Keratinocyte (primary cell): ENCODE results near the gene TGM5. TPM values are rescaled to one million over a fixed set of nuclear protein-coding genes. Genes with fewer than 3 reads are reported as not detected.

Experiments used
- DNase-seq: peaks from one replicate; pipeline ENCODE4 v3.0.0-alpha.2; 2011; ENCODE audit warnings: low read depth, missing footprints, low spot score
- FAIRE-seq: peaks from 2 replicates; lab custom pipeline; 2011; peaks lifted over from hg19 to GRCh38; lab: Jason Lieb, UNC
- H2AFZ ChIP-seq: 2 replicates; pipeline ENCODE4 v1.6.0; 2012; ENCODE audit warnings: low read length, control low read depth, inconsistent platforms; ENCODE audit not compliant: control insufficient read depth
- H3K27ac ChIP-seq: 2 replicates; pipeline ENCODE4 v1.5.1; 2011; ENCODE audit warnings: low read length; ENCODE audit not compliant: control insufficient read depth, insufficient read depth
- H3K27me3 ChIP-seq: 3 replicates; pipeline ENCODE4 v1.6.0; 2011; ENCODE audit warnings: low read length; ENCODE audit not compliant: control insufficient read depth, insufficient read depth; ENCODE audit errors: extremely low read depth
- H3K36me3 ChIP-seq, 2 experiments: 2 replicates in 1 of 2; 3 replicates in 1 of 2; pipeline ENCODE4 v1.5.1; 2011; ENCODE audit warnings: low read length in 2 of 2, mild to moderate bottlenecking in 1 of 2; ENCODE audit not compliant: control insufficient read depth in 2 of 2, insufficient read depth in 2 of 2; ENCODE audit errors: extremely low read depth in 1 of 2
- H3K4me1 ChIP-seq: 3 replicates; pipeline ENCODE4 v1.5.1; 2011; ENCODE audit warnings: low read length; ENCODE audit not compliant: control insufficient read depth, insufficient read depth; ENCODE audit errors: extremely low read depth
- H3K4me2 ChIP-seq: 3 replicates; pipeline ENCODE4 v1.6.0; 2011; ENCODE audit warnings: low read depth, low read length; ENCODE audit not compliant: control insufficient read depth, insufficient read depth; ENCODE audit errors: extremely low read depth
- H3K4me3 ChIP-seq, 3 experiments: fragments of 200-600 bp in 1 of 3; sonication (generic) in 1 of 3; 2 replicates in 2 of 3; 3 replicates in 1 of 3; pipeline ENCODE4 v1.5.1; 2011 to 2016; ENCODE audit warnings: low read length in 3 of 3, mild to moderate bottlenecking in 3 of 3, control low read depth in 2 of 3, inconsistent platforms in 1 of 3, low read depth in 1 of 3, mixed read lengths in 1 of 3, mixed run types in 1 of 3, moderate library complexity in 1 of 3; ENCODE audit not compliant: control insufficient read depth in 2 of 3, insufficient read depth in 2 of 3; ENCODE audit errors: extremely low read depth in 1 of 3
- H3K79me2 ChIP-seq: 2 replicates; pipeline ENCODE4 v1.6.0; 2012; ENCODE audit warnings: low read length; ENCODE audit not compliant: control insufficient read depth, insufficient read depth
- H3K9ac ChIP-seq: 3 replicates; pipeline ENCODE4 v1.6.0; 2011; ENCODE audit warnings: low read length; ENCODE audit not compliant: control insufficient read depth, insufficient read depth; ENCODE audit errors: extremely low read depth
- H3K9me1 ChIP-seq: 3 replicates; pipeline ENCODE4 v1.6.0; 2011; ENCODE audit warnings: low read length; ENCODE audit not compliant: control insufficient read depth, insufficient read depth; ENCODE audit errors: extremely low read depth
- H3K9me3 ChIP-seq: 2 replicates; pipeline ENCODE4 v1.5.1; 2012; ENCODE audit warnings: low read depth, low read length; ENCODE audit not compliant: control insufficient read depth
- H4K20me1 ChIP-seq: 3 replicates; pipeline ENCODE4 v1.6.0; 2011; ENCODE audit warnings: low read length; ENCODE audit not compliant: control insufficient read depth, insufficient read depth; ENCODE audit errors: extremely low read depth
- EZH2 ChIP-seq: IDR thresholded peaks from one replicate; pipeline ENCODE4 v1.6.1; 2012; ENCODE audit warnings: inconsistent platforms, mild to moderate bottlenecking, low read length, moderate library complexity
- dilution Hi-C: fragments of 300-500 bp; cut with MboI; formaldehyde crosslinking; loops from one replicate; pipeline ENCODE4 v1.7.0; 2020; ENCODE audit warnings: low sequenced_read_pairs; ENCODE audit not compliant: extremely low pct_ligation_motif_present
- polyA minus RNA-seq, 3 experiments: library from RNA; depleted of rRNA, polyadenylated mRNA; stranded (reverse); fragments of >200 nt; gene quantifications; 1 replicate in 1 of 3; 2 replicates in 1 of 3; 3 replicates in 1 of 3; pipeline ENCODE4 v1.2.3, GENCODE V29; 2011
- polyA plus RNA-seq, 5 experiments: library from polyadenylated mRNA; depleted of rRNA in 3 of 5; stranded (reverse) in 3 of 5; stranded (forward) in 1 of 5; unstranded in 1 of 5; fragments of >200 nt; gene quantifications; 1 replicate in 1 of 5; 2 replicates in 3 of 5; 3 replicates in 1 of 5; pipeline versions ENCODE4 v1.2.1 to v1.2.3, GENCODE V29; 2011 to 2012; ENCODE audit warnings: missing spikeins in 2 of 5, low read depth in 1 of 5, low replicate concordance in 1 of 5
- TF ChIP-seq, protein P1 (sequence below), 3 experiments: IDR thresholded peaks in 1 of 3; conservative IDR thresholded peaks in 1 of 3; optimal IDR thresholded peaks in 1 of 3; 2 replicates in 2 of 3; 3 replicates in 1 of 3; pipeline versions ENCODE3 to v1.5.1; 2011; ENCODE audit warnings: low read length in 3 of 3, mild to moderate bottlenecking in 3 of 3, moderate library complexity in 2 of 3, control low read depth in 1 of 3, inconsistent platforms in 1 of 3; ENCODE audit not compliant: insufficient read depth in 2 of 3; ENCODE audit errors: extremely low read depth in 1 of 3

TGM5 gene, protein sequence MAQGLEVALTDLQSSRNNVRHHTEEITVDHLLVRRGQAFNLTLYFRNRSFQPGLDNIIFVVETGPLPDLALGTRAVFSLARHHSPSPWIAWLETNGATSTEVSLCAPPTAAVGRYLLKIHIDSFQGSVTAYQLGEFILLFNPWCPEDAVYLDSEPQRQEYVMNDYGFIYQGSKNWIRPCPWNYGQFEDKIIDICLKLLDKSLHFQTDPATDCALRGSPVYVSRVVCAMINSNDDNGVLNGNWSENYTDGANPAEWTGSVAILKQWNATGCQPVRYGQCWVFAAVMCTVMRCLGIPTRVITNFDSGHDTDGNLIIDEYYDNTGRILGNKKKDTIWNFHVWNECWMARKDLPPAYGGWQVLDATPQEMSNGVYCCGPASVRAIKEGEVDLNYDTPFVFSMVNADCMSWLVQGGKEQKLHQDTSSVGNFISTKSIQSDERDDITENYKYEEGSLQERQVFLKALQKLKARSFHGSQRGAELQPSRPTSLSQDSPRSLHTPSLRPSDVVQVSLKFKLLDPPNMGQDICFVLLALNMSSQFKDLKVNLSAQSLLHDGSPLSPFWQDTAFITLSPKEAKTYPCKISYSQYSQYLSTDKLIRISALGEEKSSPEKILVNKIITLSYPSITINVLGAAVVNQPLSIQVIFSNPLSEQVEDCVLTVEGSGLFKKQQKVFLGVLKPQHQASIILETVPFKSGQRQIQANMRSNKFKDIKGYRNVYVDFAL
- polyA plus RNA-seq (0.07 to 0.23 TPM in 2 of 3 replicates, not detected in the other), polyA minus RNA-seq (0.20 to 0.32 TPM in 2 of 3 replicates, not detected in the other)
- 5.7 TPM for polyA plus RNA-seq (2011; ENCODE audit: low read depth)
- 0.03 and 0.06 TPM in 2 replicates for polyA plus RNA-seq (2011; cell fraction: cytosol; rRNA removed)
- 0.31 and 0.36 TPM in 2 replicates for polyA plus RNA-seq (2011; cell fraction: nucleus; rRNA removed)
- polyA plus RNA-seq (2012; ENCODE audit: low replicate concordance), result 3.9 TPM in 1 of 2 replicates, not detected in the other
- polyA minus RNA-seq (2011; cell fraction: cytosol; rRNA and poly(A)+ RNA removed), result not detected
- 0.74 and 1.2 TPM in 2 replicates for polyA minus RNA-seq (2011; cell fraction: nucleus; rRNA and poly(A)+ RNA removed)

DNA sequence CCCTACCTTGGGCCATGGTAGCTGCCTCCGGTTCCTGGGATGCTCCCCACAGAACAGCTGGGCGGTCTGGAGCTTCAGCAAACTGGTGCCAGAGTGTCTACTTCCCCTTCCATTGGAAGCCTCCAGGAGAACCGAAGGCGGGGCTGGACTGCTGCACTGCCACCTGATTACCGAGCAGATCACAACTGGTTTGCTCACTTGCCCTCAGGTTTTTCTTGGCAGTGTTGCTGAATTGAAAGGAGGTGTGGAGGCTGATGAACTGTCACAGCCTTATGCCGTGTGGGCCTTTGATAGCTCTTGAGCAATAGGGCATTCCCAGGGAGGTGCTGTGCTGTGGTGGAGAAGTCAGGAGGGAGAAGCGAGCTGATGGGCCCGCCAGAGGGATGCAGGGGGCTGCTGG lies at the start of gene TGM5:
TGM5 (minus strand) TSS at position 95 of the 400 bp plus-strand sequence; CDS start at position 16, 79 bp downstream.
- H3K4me3 ChIP-seq, result no peak within 1 kb of the TSS
- DNase-seq, result peak; percentile 41
- dilution Hi-C loops, result no loop called here
- peaks cover 3% of the 10 kb centered on the region for H3K4me1 ChIP-seq
- no peaks in the 10 kb centered on the region for H3K9me1 ChIP-seq
- H3K79me2 ChIP-seq, result no peaks in the 10 kb centered on the region
- no peaks in the 10 kb centered on the region for H3K36me3 ChIP-seq
- H3K9me3 ChIP-seq, result no peaks in the 10 kb centered on the region
- no peak for TF ChIP-seq EZH2
- TF ChIP-seq, protein P1, sequence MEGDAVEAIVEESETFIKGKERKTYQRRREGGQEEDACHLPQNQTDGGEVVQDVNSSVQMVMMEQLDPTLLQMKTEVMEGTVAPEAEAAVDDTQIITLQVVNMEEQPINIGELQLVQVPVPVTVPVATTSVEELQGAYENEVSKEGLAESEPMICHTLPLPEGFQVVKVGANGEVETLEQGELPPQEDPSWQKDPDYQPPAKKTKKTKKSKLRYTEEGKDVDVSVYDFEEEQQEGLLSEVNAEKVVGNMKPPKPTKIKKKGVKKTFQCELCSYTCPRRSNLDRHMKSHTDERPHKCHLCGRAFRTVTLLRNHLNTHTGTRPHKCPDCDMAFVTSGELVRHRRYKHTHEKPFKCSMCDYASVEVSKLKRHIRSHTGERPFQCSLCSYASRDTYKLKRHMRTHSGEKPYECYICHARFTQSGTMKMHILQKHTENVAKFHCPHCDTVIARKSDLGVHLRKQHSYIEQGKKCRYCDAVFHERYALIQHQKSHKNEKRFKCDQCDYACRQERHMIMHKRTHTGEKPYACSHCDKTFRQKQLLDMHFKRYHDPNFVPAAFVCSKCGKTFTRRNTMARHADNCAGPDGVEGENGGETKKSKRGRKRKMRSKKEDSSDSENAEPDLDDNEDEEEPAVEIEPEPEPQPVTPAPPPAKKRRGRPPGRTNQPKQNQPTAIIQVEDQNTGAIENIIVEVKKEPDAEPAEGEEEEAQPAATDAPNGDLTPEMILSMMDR (optimal IDR thresholded peaks at IDR 0.05 in 1 of 3, IDR thresholded peaks at IDR 0.05 in 1 of 3, conservative IDR thresholded peaks at IDR 0.05 in 1 of 3; ENCODE audit: extremely low read depth in 1 of 3, insufficient read depth in 2 of 3, low read length in 3 of 3), result no peak
- H4K20me1 ChIP-seq, result no peaks in the 10 kb centered on the region
- no peak within 1 kb of the TSS for H3K27ac ChIP-seq
- H3K27me3 ChIP-seq, result peaks cover 23% of the 10 kb centered on the region
- H2AFZ ChIP-seq, result no peak within 1 kb of the TSS
- FAIRE-seq, result peak; percentile 79
- H3K9ac ChIP-seq, result no peak within 1 kb of the TSS
- peak within 1 kb of the TSS; percentile 20 for H3K4me2 ChIP-seq

DNA sequence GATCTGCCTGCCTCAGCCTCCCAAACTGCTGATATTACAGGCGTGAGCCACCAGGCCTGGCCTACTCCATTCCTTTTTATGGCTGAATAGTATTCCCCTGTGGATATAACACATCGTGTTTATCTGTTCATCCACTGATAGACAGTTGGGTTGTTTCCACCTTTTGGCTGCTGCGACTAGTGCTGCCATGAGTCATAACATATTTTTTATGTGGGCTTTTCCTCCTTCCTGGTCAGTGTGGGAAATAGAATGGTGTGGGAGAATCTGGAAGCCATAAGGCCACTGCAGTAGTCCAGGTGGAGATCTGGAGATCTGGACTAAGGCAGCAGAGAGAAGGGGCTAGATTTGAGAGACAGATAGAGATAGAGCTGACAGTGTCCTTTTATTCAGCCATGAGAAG lies 47.4 kb upstream of the TGM5 start:
- FAIRE-seq, result no peak
- H3K79me2 ChIP-seq, result no peaks in the 10 kb centered on the region
- dilution Hi-C loops, result no loop called here
- no peak overlapping the region for H3K9ac ChIP-seq
- H3K4me1 ChIP-seq, result no peaks in the 10 kb centered on the region
- H2AFZ ChIP-seq, result no peak overlapping the region
- TF ChIP-seq, protein P1 (optimal IDR thresholded peaks at IDR 0.05 in 1 of 3, IDR thresholded peaks at IDR 0.05 in 1 of 3, conservative IDR thresholded peaks at IDR 0.05 in 1 of 3; ENCODE audit: extremely low read depth in 1 of 3, insufficient read depth in 2 of 3, low read length in 3 of 3), result no peak
- TF ChIP-seq EZH2, result no peak
- no peaks in the 10 kb centered on the region for H4K20me1 ChIP-seq
- H3K27ac ChIP-seq, result no peak overlapping the region
- peaks cover 13% of the 10 kb centered on the region for H3K27me3 ChIP-seq
- DNase-seq, result no peak
- H3K9me3 ChIP-seq, result no peaks in the 10 kb centered on the region
- no peaks in the 10 kb centered on the region for H3K36me3 ChIP-seq
- H3K4me2 ChIP-seq, result no peak overlapping the region
- no peaks in the 10 kb centered on the region for H3K9me1 ChIP-seq
- H3K4me3 ChIP-seq, result no peak overlapping the region
